HEK293 (cell line): ENCODE measurements around the gene OR2AT4.

Source experiments
- CTCF ChIA-PET: fragments of 350-600 bp; formaldehyde crosslinking; extraction: SDS; loops from one replicate; lab custom pipeline; 2021; ENCODE audit warnings: antibody characterized with exemption; lab: Yijun Ruan, JAX
- POLR2A ChIA-PET: fragments of 300-600 bp; formaldehyde crosslinking; extraction: SDS; loops from one replicate; lab custom pipeline; 2020; ENCODE audit warnings: antibody characterized with exemption, inconsistent platforms; lab: Yijun Ruan, JAX
- H3K27ac ChIP-seq: fragments of 200-500 bp; sonication (Bioruptor generic); 2 replicates; pipeline ENCODE4 v1.5.1; 2014; ENCODE audit warnings: low read depth, low read length, control low read depth, inconsistent platforms; ENCODE audit errors: extremely low read depth
- H3K36me3 ChIP-seq, 2 experiments: fragments of 200-500 bp in 1 of 2; sonication (Bioruptor generic) in 1 of 2; 1 replicate in 1 of 2; 2 replicates in 1 of 2; pipeline ENCODE4 v1.5.1; 2014 to 2017; ENCODE audit warnings: inconsistent platforms in 2 of 2, low read length in 2 of 2; ENCODE audit not compliant: control insufficient read depth in 2 of 2, insufficient read depth in 1 of 2
- H3K4me1 ChIP-seq: fragments of 200-500 bp; sonication (Bioruptor generic); 2 replicates; pipeline ENCODE4 v1.5.1; 2014; ENCODE audit warnings: mild to moderate bottlenecking, low read length, inconsistent platforms; ENCODE audit not compliant: control insufficient read depth, insufficient read depth
- H3K4me3 ChIP-seq: 2 replicates; pipeline ENCODE4 v1.5.1; 2011; ENCODE audit warnings: low read depth, mild to moderate bottlenecking, control low read depth, low read length, moderate library complexity
- H3K9me3 ChIP-seq: fragments of 200-500 bp; sonication (Bioruptor generic); 2 replicates; pipeline ENCODE4 v1.5.1; 2014; ENCODE audit warnings: low read depth, low read length, inconsistent platforms; ENCODE audit not compliant: control insufficient read depth, insufficient read depth
- BCL11A ChIP-seq: fragments of 450-650 bp; formaldehyde crosslinking; IDR thresholded peaks from 2 replicates; pipeline ENCODE4 v1.5.1; 2016; ENCODE audit warnings: low read depth, missing biosample characterization, missing genetic modification characterization
- HOXA7 ChIP-seq: sonication (generic); formaldehyde crosslinking; IDR thresholded peaks from 2 replicates; pipeline ENCODE4 v1.8.1; 2022; ENCODE audit warnings: missing genetic modification reagents, borderline replicate concordance
- KLF17 ChIP-seq: fragments of 450-650 bp; formaldehyde crosslinking; IDR thresholded peaks from 2 replicates; pipeline ENCODE4 v1.5.1; 2016; ENCODE audit warnings: missing biosample characterization, missing genetic modification characterization
- PRDM4 ChIP-seq: fragments of 450-650 bp; formaldehyde crosslinking; IDR thresholded peaks from 2 replicates; pipeline ENCODE4 v1.5.1; 2017; ENCODE audit warnings: missing biosample characterization, missing genetic modification characterization
- ZBTB20 ChIP-seq: fragments of 450-650 bp; formaldehyde crosslinking; IDR thresholded peaks from 2 replicates; pipeline ENCODE4 v1.5.1; 2016; ENCODE audit warnings: missing biosample characterization, missing genetic modification characterization
- ZEB2 ChIP-seq: fragments of 450-650 bp; formaldehyde crosslinking; IDR thresholded peaks from 2 replicates; pipeline ENCODE4 v1.5.1; 2016; ENCODE audit warnings: missing biosample characterization, missing genetic modification characterization
- ZFP37 ChIP-seq: fragments of 450-650 bp; formaldehyde crosslinking; IDR thresholded peaks from 2 replicates; pipeline ENCODE4 v1.5.1; 2016; ENCODE audit warnings: missing biosample characterization, missing genetic modification characterization
- ZNF112 ChIP-seq: fragments of 450-650 bp; formaldehyde crosslinking; IDR thresholded peaks from 2 replicates; pipeline ENCODE4 v1.5.0; 2017; ENCODE audit warnings: missing biosample characterization, missing genetic modification characterization
- ZNF133 ChIP-seq: fragments of 450-650 bp; formaldehyde crosslinking; IDR thresholded peaks from 2 replicates; pipeline ENCODE4 v1.5.1; 2016; ENCODE audit warnings: missing biosample characterization, missing genetic modification characterization
- ZNF138 ChIP-seq: fragments of 450-650 bp; formaldehyde crosslinking; IDR thresholded peaks from 2 replicates; pipeline ENCODE4 v1.5.1; 2016; ENCODE audit warnings: missing biosample characterization, missing genetic modification characterization, borderline replicate concordance
- ZNF221 ChIP-seq: fragments of 450-650 bp; formaldehyde crosslinking; IDR thresholded peaks from 2 replicates; pipeline ENCODE4 v1.5.1; 2017; ENCODE audit warnings: missing biosample characterization, missing genetic modification characterization, borderline replicate concordance
- ZNF341 ChIP-seq: fragments of 450-650 bp; formaldehyde crosslinking; IDR thresholded peaks from 2 replicates; pipeline ENCODE4; 2016; ENCODE audit warnings: low read depth, missing biosample characterization, missing genetic modification characterization
- ZNF366 ChIP-seq: fragments of 450-650 bp; formaldehyde crosslinking; conservative IDR thresholded peaks from 2 replicates; pipeline ENCODE4 v1.5.1; 2016; ENCODE audit warnings: missing biosample characterization, missing genetic modification characterization
- ZNF548 ChIP-seq: fragments of 450-650 bp; formaldehyde crosslinking; IDR thresholded peaks from 2 replicates; pipeline ENCODE4 v1.5.1; 2016; ENCODE audit warnings: missing biosample characterization, missing genetic modification characterization
- ZNF549 ChIP-seq: fragments of 450-650 bp; IDR thresholded peaks from 2 replicates; pipeline ENCODE4 v1.5.1; 2018; ENCODE audit warnings: missing biosample characterization, missing genetic modification characterization, mild to moderate bottlenecking, inconsistent platforms, moderate library complexity
- ZNF555 ChIP-seq: fragments of 450-650 bp; formaldehyde crosslinking; conservative IDR thresholded peaks from 2 replicates; pipeline ENCODE4 v1.5.1; 2017; ENCODE audit warnings: missing biosample characterization, mild to moderate bottlenecking, missing genetic modification characterization, inconsistent platforms
- ZNF624 ChIP-seq: fragments of 450-650 bp; formaldehyde crosslinking; IDR thresholded peaks from 2 replicates; pipeline ENCODE4 v1.5.1; 2017; ENCODE audit warnings: missing biosample characterization, missing genetic modification characterization
- ZNF704 ChIP-seq: fragments of 450-650 bp; formaldehyde crosslinking; IDR thresholded peaks from 2 replicates; pipeline ENCODE4 v1.5.1; 2016; ENCODE audit warnings: missing biosample characterization, missing genetic modification characterization
- ZNF76 ChIP-seq: fragments of 450-650 bp; formaldehyde crosslinking; IDR thresholded peaks from 2 replicates; pipeline ENCODE4; 2016; ENCODE audit warnings: low read depth, missing biosample characterization, missing genetic modification characterization, borderline replicate concordance
- ZNF792 ChIP-seq: fragments of 450-650 bp; formaldehyde crosslinking; IDR thresholded peaks from 2 replicates; pipeline ENCODE4 v1.5.1; 2016; ENCODE audit warnings: missing biosample characterization, missing genetic modification characterization
- ZNF843 ChIP-seq: fragments of 450-650 bp; formaldehyde crosslinking; IDR thresholded peaks from 2 replicates; pipeline ENCODE4 v1.5.1; 2016; ENCODE audit warnings: missing biosample characterization, missing genetic modification characterization
- TF ChIP-seq, protein P1 (sequence below): fragments of 450-650 bp; formaldehyde crosslinking; IDR thresholded peaks from 2 replicates; pipeline ENCODE4 v1.5.1; 2016; ENCODE audit warnings: missing biosample characterization, missing genetic modification characterization, low read depth
- TF ChIP-seq, protein P2 (sequence below): fragments of 450-650 bp; formaldehyde crosslinking; IDR thresholded peaks from 2 replicates; pipeline ENCODE4 v1.5.1; 2016; ENCODE audit warnings: missing biosample characterization, missing genetic modification characterization
- TF ChIP-seq, protein P3 (sequence below): fragments of 450-650 bp; formaldehyde crosslinking; IDR thresholded peaks from 2 replicates; pipeline ENCODE4 v1.5.1; 2016; ENCODE audit warnings: missing biosample characterization, missing genetic modification characterization

Gene OR2AT4

DNA sequence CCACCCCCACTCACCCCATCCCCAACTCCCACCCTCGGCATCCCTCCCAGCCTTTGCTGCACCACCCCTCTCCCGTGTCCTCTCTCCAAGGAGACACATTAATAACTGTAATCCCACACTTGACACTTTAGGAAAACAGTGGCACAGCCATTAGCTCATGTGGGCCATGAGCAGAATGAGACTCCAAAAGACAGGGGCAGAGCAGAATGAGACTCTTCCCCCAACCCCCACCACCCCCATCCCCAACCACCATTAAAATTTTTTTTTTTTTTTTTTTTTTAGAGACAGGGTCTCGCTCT, 48.0 kb upstream of the OR2AT4 start:
- Histone ChIP-seq H3K36me3 (no peaks in the 10 kb centered on the region), H3K4me1 (no peaks in the 10 kb centered on the region), H3K4me3 (no peak overlapping the region), H3K9me3 (no peaks in the 10 kb centered on the region)
- POLR2A ChIA-PET = no interaction called here
- TF ChIP-seq ZNF138 (tag by site-specific recombination) (no peak), ZNF555 (no peak), ZFP37 (tag by site-specific recombination) (no peak), KLF17 (tag by site-specific recombination) (no peak), ZBTB20 (tag by site-specific recombination) (no peak), ZEB2 (tag by site-specific recombination) (no peak), ZNF548 (tag by site-specific recombination) (no peak), ZNF549 (tag by site-specific recombination) (no peak), ZNF366 (tag by site-specific recombination) (no peak), ZNF704 (tag by site-specific recombination) (no peak), ZNF624 (tag by site-specific recombination) (no peak), ZNF221 (no peak), HOXA7 (CRISPR knock-in tag) (no peak)
- TF ChIP-seq, protein P1, sequence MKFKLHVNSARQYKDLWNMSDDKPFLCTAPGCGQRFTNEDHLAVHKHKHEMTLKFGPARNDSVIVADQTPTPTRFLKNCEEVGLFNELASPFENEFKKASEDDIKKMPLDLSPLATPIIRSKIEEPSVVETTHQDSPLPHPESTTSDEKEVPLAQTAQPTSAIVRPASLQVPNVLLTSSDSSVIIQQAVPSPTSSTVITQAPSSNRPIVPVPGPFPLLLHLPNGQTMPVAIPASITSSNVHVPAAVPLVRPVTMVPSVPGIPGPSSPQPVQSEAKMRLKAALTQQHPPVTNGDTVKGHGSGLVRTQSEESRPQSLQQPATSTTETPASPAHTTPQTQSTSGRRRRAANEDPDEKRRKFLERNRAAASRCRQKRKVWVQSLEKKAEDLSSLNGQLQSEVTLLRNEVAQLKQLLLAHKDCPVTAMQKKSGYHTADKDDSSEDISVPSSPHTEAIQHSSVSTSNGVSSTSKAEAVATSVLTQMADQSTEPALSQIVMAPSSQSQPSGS (tag by site-specific recombination) = no peak
- TF ChIP-seq, protein P2, sequence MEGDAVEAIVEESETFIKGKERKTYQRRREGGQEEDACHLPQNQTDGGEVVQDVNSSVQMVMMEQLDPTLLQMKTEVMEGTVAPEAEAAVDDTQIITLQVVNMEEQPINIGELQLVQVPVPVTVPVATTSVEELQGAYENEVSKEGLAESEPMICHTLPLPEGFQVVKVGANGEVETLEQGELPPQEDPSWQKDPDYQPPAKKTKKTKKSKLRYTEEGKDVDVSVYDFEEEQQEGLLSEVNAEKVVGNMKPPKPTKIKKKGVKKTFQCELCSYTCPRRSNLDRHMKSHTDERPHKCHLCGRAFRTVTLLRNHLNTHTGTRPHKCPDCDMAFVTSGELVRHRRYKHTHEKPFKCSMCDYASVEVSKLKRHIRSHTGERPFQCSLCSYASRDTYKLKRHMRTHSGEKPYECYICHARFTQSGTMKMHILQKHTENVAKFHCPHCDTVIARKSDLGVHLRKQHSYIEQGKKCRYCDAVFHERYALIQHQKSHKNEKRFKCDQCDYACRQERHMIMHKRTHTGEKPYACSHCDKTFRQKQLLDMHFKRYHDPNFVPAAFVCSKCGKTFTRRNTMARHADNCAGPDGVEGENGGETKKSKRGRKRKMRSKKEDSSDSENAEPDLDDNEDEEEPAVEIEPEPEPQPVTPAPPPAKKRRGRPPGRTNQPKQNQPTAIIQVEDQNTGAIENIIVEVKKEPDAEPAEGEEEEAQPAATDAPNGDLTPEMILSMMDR (tag by site-specific recombination) = no peak
- TF ChIP-seq, protein P3, sequence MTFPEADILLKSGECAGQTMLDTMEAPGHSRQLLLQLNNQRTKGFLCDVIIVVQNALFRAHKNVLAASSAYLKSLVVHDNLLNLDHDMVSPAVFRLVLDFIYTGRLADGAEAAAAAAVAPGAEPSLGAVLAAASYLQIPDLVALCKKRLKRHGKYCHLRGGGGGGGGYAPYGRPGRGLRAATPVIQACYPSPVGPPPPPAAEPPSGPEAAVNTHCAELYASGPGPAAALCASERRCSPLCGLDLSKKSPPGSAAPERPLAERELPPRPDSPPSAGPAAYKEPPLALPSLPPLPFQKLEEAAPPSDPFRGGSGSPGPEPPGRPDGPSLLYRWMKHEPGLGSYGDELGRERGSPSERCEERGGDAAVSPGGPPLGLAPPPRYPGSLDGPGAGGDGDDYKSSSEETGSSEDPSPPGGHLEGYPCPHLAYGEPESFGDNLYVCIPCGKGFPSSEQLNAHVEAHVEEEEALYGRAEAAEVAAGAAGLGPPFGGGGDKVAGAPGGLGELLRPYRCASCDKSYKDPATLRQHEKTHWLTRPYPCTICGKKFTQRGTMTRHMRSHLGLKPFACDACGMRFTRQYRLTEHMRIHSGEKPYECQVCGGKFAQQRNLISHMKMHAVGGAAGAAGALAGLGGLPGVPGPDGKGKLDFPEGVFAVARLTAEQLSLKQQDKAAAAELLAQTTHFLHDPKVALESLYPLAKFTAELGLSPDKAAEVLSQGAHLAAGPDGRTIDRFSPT (tag by site-specific recombination) = no peak
- TF ChIP-seq, all 188 proteins: peak for 0
- CTCF ChIA-PET = interaction anchor here (0.6 to 12.3 kb wide), 22 partner anchors 9 to 1640 kb away, joined by 3 to 298 read pairs (median 4); partner anchors contain the start of gene TPBGL
- H3K27ac ChIP-seq = no peak overlapping the region

DNA sequence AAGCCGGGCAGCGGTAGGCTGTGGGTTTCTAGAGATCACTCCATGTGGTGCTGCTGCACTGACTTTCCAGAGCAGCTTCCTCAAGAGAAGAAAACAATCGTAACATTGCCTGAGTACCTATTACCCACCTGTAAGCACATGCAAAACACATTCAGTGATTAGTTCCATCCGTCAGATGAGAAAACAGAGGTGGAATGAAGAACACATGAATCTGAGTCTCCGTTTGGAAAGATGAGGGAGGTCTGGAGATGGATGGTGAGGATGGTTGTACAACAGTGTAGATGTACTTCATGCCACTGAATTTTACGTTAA, 46.7 kb upstream of the OR2AT4 start:
- Histone ChIP-seq H3K36me3 (no peaks in the 10 kb centered on the region), H3K4me1 (no peaks in the 10 kb centered on the region), H3K9me3 (no peaks in the 10 kb centered on the region), H3K4me3 (no peak overlapping the region), H3K27ac (no peak overlapping the region)
- CTCF ChIA-PET = interaction anchor here (0.6 to 12.3 kb wide), 18 partner anchors 9 to 214 kb away, joined by 3 to 298 read pairs (median 5); partner anchors contain the start of gene TPBGL
- POLR2A ChIA-PET = no interaction called here
- no peak for TF ChIP-seq ZNF133
- no peak for TF ChIP-seq PRDM4 (tag by site-specific recombination)
- TF ChIP-seq ZNF843 (tag by site-specific recombination) = no peak
- TF ChIP-seq BCL11A = no peak
- no peak for TF ChIP-seq ZNF112 (tag by site-specific recombination)
- TF ChIP-seq ZNF792 (tag by site-specific recombination) = no peak
- no peak for TF ChIP-seq ZNF341
- TF ChIP-seq ZNF76 (tag by site-specific recombination) = no peak
- TF ChIP-seq, protein P3 (tag by site-specific recombination) = no peak
